Natural killer cell (primary cell): Measurements from ENCODE around the gene PLXNA2. TPM values are rescaled to one million over a fixed set of nuclear protein-coding genes. Genes with fewer than 3 reads are reported as not detected.

Experiments
- ATAC-seq, 3 donors: fragments of 150-1000 bp in 2 of 3; fragments of 200-7000 bp in 1 of 3; cut with Tn5 transposase; 1 replicate in 1 of 3; 2 replicates in 2 of 3; pipeline ENCODE4 v1.10.0; 2021; ENCODE audit warnings: mild to moderate bottlenecking in 2 of 3, moderate library complexity in 2 of 3
- DNase-seq, 2 donors: peaks; one replicate each; pipeline versions ENCODE4 v3.0.0 to v3.0.0-alpha.2; 2013 to 2021; ENCODE audit warnings: mixed read lengths in 1 of 2
- H3K27ac ChIP-seq: one replicate; pipeline ENCODE4 v1.5.1; 2013; ENCODE audit warnings: mild to moderate bottlenecking, low read length
- H3K27me3 ChIP-seq: one replicate; pipeline ENCODE4 v1.6.1; 2013; ENCODE audit warnings: low read length; ENCODE audit not compliant: control insufficient read depth, insufficient read depth
- H3K36me3 ChIP-seq: one replicate; pipeline ENCODE4 v1.6.1; 2013; ENCODE audit warnings: low read length; ENCODE audit not compliant: control insufficient read depth, insufficient read depth
- H3K4me1 ChIP-seq: one replicate; pipeline ENCODE4 v1.6.1; 2013; ENCODE audit warnings: low read length; ENCODE audit not compliant: control insufficient read depth, insufficient read depth
- H3K4me3 ChIP-seq: one replicate; pipeline ENCODE4 v1.5.1; 2013; ENCODE audit warnings: low read length
- H3K9me3 ChIP-seq: one replicate; pipeline ENCODE4 v1.6.1; 2013; ENCODE audit warnings: low read length; ENCODE audit not compliant: control insufficient read depth, insufficient read depth
- H3K27ac Mint-ChIP-seq, 2 donors: one replicate each; pipeline ENCODE4 v1.8.0; 2022; ENCODE audit warnings: mild to moderate bottlenecking in 2 of 2, mixed read lengths in 2 of 2, moderate library complexity in 1 of 2
- H3K27me3 Mint-ChIP-seq, 2 donors: one replicate each; pipeline ENCODE4 v1.8.0; 2022; ENCODE audit warnings: low read depth in 2 of 2, mixed read lengths in 2 of 2
- H3K36me3 Mint-ChIP-seq: one replicate; pipeline ENCODE4 v1.8.0; 2022; ENCODE audit warnings: mixed read lengths
- H3K4me1 Mint-ChIP-seq, 2 donors: one replicate each; pipeline ENCODE4 v1.8.0; 2022; ENCODE audit warnings: mixed read lengths in 2 of 2
- H3K4me3 Mint-ChIP-seq: one replicate; pipeline ENCODE4 v1.8.0; 2022; ENCODE audit warnings: mild to moderate bottlenecking, moderate library complexity, mixed read lengths
- H3K9me3 Mint-ChIP-seq, 2 donors: one replicate each; pipeline ENCODE4 v1.8.0; 2022; ENCODE audit warnings: mixed read lengths in 2 of 2
- CTCF ChIP-seq: fragments of 200-600 bp; IDR thresholded peaks from one replicate; pipeline ENCODE4 v1.8.0; 2022; ENCODE audit warnings: antibody characterized with exemption
- WGBS: methylation state at CpG from one replicate; pipeline ENCODE4 v1.1.7; 2013; ENCODE audit warnings: missing lambda C conversion rate; ENCODE audit not compliant: insufficient coverage; 5-methylcytosine and 5-hydroxymethylcytosine counted together
- intact Hi-C: fragments of 100-400 bp; cut with micrococcal nuclease; formaldehyde crosslinking; loops from one replicate; pipeline ENCODE4 v1.14.2; 2022
- total RNA-seq, 4 donors: library from RNA; stranded (reverse); fragments of 120-200 nt in 1 of 4; gene quantifications; one replicate each; pipeline versions ENCODE4 v1.2.3 to v1.2.4, GENCODE V29; 2013 to 2022

The PLXNA2 gene
- total RNA-seq, 3 donors from 2014 or later (not counting 1 experiment from before 2014, with no cell fraction given): 2.8 to 8.4 (median 2.8) TPM

GRCh38 chr1:208084764-208085163, 159.4 kb downstream of the PLXNA2 start:
- no peak overlapping the region for H3K27ac Mint-ChIP-seq
- Histone ChIP-seq H3K27me3 (no peaks in the 10 kb centered on the region), H3K4me1 (peaks cover 3% of the 10 kb centered on the region), H3K9me3 (no peaks in the 10 kb centered on the region), H3K27ac (no peak overlapping the region), H3K4me3 (no peak overlapping the region), H3K36me3 (no peaks in the 10 kb centered on the region)
- H3K27me3 Mint-ChIP-seq: no peaks in the 10 kb centered on the region
- ATAC-seq: no peak
- no peaks in the 10 kb centered on the region for H3K9me3 Mint-ChIP-seq
- WGBS: 93% methylated on average over 7 of the region's 7 CpGs
- no peak for TF ChIP-seq CTCF
- peaks cover 12 to 15% of the 10 kb centered on the region in 2 donors for H3K4me1 Mint-ChIP-seq
- H3K4me3 Mint-ChIP-seq: no peak overlapping the region
- DNase-seq: no peak
- intact Hi-C loops: no loop called here
- no peaks in the 10 kb centered on the region for H3K36me3 Mint-ChIP-seq

DNA sequence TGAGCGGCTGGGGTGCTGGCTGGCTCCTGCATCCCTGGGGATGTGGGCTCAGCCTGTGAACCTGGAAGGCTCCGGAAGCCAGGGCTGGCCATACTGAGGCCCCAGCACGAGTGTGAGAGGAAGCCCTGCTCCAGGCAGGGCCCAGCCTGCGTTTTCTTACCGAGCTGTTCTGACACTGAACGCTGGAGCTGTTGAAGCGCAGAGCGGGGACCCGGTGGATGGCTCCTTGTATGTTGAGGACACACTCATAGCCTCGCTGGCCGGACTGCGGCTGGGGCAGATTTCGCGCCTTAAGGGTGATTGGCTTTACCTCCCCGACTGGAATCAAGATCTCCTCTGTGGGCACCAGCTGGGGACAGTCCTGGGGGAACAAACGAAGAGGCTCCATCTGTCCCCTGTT, 160.0 kb downstream of the PLXNA2 start:
- no peak for DNase-seq
- Mint-ChIP-seq H3K4me1 (peaks cover 12 to 15% of the 10 kb centered on the region in 2 donors), H3K27me3 (no peaks in the 10 kb centered on the region), H3K9me3 (no peaks in the 10 kb centered on the region), H3K4me3 (no peak overlapping the region), H3K27ac (no peak overlapping the region), H3K36me3 (no peaks in the 10 kb centered on the region)
- Histone ChIP-seq H3K27me3 (no peaks in the 10 kb centered on the region), H3K9me3 (no peaks in the 10 kb centered on the region), H3K27ac (no peak overlapping the region), H3K4me3 (no peak overlapping the region), H3K36me3 (no peaks in the 10 kb centered on the region), H3K4me1 (peaks cover 3% of the 10 kb centered on the region)
- intact Hi-C loops: no loop called here
- TF ChIP-seq CTCF: no peak
- no peak for ATAC-seq
- 92% methylated on average over 16 of the region's 16 CpGs for WGBS

DNA sequence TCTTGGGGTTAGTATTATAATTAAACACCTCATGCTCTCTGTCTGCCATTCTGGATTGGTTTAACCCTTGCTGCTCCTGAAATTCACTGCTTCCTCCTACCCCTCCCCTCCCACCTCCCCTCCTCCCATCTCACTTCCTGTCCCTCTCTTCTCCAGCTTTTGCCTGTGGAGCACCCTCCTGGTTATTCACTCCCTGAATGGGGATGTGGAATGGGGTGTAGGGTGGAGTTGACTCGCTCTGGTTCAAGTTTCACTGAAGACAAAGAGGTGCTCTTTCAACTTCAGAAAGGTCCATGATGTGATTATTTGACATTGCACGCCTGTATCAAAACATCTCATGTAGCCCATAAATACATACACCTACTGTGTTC, 160.5 kb downstream of the PLXNA2 start:
- Mint-ChIP-seq H3K4me1 (peaks cover 12 to 15% of the 10 kb centered on the region in 2 donors), H3K36me3 (no peaks in the 10 kb centered on the region), H3K4me3 (no peak overlapping the region), H3K9me3 (no peaks in the 10 kb centered on the region), H3K27me3 (no peaks in the 10 kb centered on the region), H3K27ac (no peak overlapping the region)
- 94% methylated on average over 2 of the region's 2 CpGs for WGBS
- Histone ChIP-seq H3K27ac (no peak overlapping the region), H3K4me3 (no peak overlapping the region), H3K36me3 (no peaks in the 10 kb centered on the region), H3K9me3 (no peaks in the 10 kb centered on the region), H3K27me3 (no peaks in the 10 kb centered on the region), H3K4me1 (peaks cover 3% of the 10 kb centered on the region)
- TF ChIP-seq CTCF: no peak
- intact Hi-C loops: no loop called here
- no peak for ATAC-seq
- DNase-seq: no peak

- no peak for ATAC-seq
- no peak overlapping the region for H3K4me3 Mint-ChIP-seq
- intact Hi-C loops: no loop called here
- no peaks in the 10 kb centered on the region for H3K27me3 ChIP-seq
- no peaks in the 10 kb centered on the region for H3K27me3 Mint-ChIP-seq
- 87% methylated on average over 16 of the region's 16 CpGs for WGBS
- no peaks in the 10 kb centered on the region for H3K9me3 Mint-ChIP-seq
- no peak overlapping the region for H3K4me3 ChIP-seq
- peaks cover 12 to 15% of the 10 kb centered on the region in 2 donors for H3K4me1 Mint-ChIP-seq
- no peak for DNase-seq
- no peak for TF ChIP-seq CTCF
- no peaks in the 10 kb centered on the region for H3K9me3 ChIP-seq
- H3K4me1 ChIP-seq: peaks cover 3% of the 10 kb centered on the region
- no peaks in the 10 kb centered on the region for H3K36me3 ChIP-seq
- H3K27ac Mint-ChIP-seq: no peak overlapping the region
- no peak overlapping the region for H3K27ac ChIP-seq
- no peaks in the 10 kb centered on the region for H3K36me3 Mint-ChIP-seq
These were observed 161.0 kb downstream of the PLXNA2 start for GRCh38 chr1:208083016-208083714.
